CD4-positive, alpha-beta T cell treated with Interleukin-17A for 1 hour (primary cell): Measurements from ENCODE around the gene ANXA11.

Experiments used
- DNase-seq: peaks from one replicate; pipeline ENCODE4 v3.0.0-alpha.2; 2020

Gene ANXA11

DNA sequence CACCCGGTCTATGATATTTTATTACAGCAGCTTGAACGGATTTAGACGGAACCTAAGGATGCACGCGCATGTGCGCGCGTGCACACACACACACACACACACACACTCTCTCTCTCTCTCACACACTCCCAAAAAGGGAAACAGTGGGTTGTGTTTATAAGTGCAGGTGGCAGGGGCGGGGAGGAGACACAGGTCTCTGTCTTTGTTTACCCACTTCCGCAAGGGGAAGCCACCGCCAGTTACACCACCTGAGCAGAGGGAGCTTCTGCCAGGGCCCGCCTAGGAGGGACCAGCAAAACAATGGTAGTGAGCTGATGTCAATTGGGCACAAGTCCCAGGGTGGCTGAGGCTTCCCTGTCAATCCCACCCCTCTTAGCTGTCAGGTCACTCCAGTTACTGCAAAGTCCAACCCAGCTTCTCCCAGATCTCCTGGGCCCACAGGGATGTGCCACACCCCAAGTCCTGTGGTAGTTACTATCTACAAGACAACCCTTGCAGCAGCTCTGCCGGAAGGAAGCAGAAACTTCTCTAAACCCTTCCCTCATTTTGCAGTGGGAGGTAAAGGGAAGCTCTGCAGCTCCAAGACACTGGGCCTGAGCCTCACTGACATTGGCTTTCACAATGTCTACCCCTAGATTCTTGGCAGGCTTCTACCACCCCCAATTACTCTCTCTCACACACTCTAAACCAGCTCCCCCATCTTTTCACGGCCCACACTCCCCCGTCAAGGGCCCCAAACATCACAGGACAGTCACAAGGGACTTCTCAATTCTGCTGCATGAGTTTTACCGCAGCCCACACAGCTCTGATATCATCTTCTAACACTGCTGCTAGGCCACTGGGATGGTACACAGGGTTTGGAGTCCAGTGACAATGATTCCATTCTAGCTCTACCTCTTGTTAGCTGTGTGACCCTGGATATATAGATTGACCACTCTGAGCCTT lies 17.6 kb downstream of the ANXA11 start:
- peak; percentile 93 for DNase-seq

DNA sequence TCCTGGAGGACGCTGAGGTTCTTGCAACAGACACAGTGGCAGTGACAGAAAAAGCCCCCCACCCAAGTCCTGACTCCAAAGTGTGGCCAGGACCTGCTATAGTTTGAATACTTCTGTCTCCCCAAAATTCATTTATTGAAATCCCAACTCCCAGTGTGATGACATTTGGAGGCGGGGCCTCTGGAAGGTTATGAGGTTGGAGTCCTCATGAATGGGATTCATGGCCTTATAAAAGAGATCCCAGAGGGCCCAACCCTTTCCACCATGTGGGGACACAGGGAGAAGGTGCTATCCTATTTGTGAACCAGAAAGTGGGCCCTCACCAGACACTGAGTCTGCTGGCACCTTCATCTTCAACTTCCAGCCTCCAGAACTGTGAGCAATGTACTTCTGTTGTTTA lies 18.3 kb downstream of the ANXA11 start:
- DNase-seq = no peak

DNA sequence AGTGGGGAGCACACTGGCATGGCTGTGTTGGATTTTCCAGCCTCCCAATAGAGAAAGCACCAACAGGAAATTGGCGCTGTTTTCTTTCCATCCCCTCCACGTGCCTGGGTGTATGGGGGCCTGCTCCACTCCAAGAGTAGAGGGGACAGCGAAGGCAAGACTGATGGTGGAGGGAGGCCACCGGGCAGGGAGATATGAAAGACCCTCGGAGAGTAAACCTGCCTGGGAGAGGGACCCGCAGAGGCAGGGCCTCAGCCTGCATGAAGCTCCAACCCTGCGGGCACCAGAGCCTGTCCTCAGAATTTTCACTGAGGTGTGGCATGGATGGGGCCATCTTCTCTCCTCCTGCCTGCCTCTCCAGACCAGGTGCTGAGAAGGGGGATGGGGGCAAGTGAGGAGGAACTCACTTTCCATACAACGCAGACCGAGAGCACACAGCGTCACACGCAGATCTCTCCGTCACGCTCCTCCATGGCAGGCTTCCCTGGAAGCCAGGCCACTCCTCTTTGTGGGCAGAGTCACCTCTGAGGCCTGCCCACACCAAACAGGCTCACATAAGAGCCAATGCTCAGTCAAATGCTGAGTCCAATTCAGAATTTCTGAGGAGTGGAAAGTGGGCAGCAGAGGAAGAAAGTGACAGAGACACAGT lies 18.8 kb downstream of the ANXA11 start:
- no peak for DNase-seq

DNA sequence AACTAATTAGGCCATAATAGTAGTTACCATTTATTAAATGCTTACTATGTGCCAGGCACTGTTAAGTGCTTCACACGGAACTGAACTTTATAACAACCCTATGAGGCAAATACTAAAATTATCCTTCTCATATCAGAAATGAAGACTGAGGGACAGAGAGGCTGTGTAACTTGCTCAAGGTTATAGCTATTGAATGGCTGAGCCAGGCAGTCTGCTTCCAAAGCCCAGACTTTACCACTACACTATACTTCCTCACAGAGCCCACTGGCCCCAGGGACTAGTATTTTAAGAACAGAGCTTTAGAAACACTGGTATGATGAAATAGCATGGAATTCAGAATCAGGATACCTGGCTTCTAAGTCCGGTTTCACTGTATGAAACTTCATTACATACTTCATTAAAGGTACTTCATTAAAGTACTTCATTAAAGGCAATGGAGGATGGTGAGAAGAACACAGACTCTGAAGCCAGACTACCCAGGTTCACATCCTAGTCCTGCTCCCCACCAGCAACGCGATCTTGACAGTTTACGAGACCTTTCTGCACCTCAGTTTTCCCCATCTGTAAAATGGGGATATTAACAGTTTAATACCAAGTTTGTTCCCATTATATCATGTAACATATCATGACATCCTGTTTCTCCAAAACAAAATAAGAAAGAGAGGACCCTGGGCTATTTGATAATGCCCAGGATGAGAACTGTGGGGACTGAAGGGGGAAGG lies 19.6 kb downstream of the ANXA11 start:
- DNase-seq = no peak

DNA sequence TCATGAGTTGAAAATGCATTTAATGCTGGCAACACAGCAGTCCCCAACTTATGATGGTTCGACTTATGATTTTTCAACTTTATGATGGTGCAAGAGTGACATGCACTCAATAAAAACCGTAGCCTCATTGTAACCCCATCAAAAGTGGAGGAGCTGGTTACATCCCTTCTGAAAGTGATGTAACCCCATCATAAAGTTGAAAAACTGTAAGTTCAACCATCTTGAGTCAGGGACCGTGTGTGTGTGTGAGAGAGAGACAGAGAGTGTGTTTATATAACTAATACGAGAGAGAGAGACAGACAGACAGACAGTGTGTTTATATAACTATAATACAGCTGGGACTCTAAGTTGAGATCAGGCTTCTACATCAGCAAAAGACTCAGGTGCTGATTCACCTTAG lies 21.0 kb downstream of the ANXA11 start:
- DNase-seq = no peak

DNA sequence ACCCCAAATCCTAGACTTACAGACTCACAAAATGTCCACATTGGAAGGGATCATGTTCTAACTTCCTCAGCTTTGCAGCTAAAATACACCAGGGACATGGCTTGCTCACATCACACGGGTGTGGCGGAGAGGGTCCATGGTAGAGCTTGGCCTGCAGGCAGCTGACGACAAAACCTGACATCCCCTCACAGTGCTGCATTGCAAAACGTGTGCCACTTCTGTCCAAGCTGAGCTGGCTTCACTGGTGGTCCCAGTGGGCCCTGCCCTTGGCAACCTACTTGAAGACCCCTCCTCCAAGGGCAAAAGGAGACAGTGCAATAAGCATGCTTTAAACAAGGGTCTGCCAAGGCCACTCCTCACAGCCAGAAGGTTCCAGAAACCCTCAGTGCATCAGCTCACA lies 21.9 kb downstream of the ANXA11 start:
- no peak for DNase-seq

DNA sequence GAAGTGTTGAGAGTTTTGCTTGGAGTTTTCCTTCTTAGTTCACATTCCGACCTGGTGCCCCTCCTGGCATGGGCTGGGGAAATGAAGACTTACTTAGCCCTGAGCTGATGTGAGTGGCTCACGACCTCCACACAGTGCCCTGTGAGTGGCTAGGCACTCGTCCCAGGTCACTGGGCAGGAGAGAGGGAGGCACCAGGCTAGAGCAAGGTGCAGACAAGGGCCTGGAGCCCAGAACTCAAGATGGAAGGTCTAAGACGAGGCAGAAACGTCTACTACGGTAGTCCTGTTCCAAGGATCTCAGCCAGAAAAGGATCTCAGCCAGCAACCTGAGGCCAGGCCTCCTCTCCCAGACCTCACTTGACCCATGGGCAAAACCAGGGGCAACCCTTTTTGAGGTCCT lies 22.4 kb downstream of the ANXA11 start:
- no peak for DNase-seq

DNA sequence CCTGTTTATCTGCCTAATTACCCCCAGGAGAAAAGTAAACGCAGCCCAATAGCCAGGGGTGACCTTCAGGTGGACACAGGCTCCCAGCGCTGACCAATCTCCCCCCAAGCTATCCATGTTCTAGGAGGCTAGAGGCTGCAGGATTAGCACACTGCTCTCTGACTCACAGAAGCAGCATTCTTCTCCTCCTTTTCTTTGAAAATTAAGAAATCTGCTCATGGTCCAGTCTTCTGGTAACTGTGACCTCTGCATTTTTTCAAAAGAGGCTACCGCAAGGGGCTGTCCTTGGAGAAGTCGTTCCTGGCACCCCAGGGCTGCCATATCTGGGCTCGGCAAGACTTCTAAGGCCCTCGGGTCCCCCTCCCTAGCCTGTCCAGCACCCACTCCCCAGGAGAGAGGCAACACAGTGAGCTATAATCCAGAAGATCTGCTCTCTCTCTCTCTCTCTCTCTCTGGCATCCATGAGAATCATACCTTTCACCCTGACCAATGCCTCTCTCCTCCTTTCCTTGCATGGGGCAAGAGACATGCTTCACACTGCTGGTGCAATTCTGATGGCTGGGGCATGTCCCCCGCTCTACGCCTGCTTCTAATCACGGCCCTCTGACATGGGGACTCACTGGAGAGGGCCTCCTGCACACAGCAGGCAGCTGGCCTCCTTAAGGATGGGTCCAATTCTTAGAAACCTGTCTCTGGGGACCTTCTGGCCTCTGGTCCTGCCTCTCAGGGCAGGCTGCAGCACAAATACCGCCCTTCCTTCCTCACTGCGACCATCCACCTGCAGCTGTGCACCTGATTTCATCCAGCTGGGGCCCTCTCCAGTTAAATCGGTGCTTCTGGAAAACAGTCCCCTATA lies 27.3 kb downstream of the ANXA11 start:
- DNase-seq = no peak

DNA sequence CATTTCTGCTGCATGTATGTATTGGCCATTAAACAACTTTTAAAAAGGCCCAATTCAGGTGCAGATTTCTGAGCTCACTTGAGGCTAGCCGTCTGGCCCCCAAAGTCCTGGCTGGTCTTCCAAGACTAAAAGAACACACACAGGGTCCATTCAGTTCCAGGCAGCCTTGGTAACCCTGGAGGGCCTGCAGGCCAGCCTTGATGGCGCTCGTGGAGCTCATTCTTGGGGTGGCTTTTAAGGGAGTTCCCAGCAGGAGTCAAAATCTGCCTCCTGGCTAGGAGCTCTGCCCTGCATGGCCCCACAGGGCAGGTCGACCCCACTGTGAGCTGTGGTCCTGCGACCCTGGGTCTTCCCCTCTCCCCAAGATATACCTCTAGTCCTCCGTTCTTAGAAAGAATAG lies 28.8 kb downstream of the ANXA11 start:
- DNase-seq = no peak

DNA sequence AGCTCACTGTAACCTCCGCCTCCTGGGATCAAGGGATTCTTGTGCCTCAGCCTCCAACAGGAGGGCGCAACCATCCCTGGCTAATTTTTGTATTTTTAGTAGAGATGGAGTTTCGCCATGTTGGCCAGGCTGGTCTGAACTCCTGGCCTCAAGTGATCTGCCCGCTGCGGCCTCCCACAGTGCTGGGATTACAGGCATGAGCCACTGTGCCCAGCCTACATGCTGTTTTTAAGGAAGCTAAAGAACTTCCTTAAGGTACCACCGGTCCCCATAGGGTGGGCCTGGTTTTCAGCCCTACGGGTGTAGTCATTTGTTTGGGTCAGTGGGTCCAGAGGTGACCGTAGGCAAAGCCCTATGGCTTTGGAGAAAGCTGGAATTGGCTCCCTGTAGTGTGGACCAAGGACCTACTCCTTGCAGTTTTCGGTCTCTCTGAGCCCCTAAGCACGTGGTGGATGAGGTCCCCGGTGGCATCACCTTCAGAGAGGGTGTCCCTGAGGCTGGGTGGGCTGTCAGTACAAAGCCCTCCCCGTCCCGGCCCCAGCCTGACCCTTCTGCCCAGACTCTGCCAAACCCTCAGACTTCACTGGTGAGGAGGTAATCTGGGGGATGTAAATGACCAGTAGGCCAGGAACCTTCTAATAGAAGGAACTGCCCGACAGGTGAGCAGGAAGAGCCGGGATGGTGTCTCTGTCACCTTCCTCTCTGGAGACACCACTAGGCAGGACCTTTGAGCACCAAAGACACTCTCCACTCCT lies 30.5 kb downstream of the ANXA11 start:
- DNase-seq = no peak

DNA sequence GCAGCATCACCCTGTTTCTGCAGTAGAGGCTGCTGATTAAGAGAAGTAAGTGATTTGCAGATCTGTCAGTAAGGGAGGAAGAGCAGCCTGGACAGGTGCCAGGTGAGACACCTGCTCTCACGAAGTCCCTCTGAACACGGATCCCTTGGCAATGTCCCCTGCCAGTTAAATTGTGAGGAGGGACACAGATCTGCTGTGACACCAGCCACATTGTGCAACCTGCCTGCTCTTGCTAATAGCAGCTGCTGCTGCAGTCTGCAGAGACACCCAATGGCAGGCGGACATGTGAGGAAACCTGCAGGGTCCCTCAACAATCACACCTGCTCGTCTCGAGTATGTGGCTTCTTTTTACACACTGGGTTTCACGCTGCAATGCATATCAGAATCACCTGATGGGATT lies 31.9 kb downstream of the ANXA11 start:
- no peak for DNase-seq

DNA sequence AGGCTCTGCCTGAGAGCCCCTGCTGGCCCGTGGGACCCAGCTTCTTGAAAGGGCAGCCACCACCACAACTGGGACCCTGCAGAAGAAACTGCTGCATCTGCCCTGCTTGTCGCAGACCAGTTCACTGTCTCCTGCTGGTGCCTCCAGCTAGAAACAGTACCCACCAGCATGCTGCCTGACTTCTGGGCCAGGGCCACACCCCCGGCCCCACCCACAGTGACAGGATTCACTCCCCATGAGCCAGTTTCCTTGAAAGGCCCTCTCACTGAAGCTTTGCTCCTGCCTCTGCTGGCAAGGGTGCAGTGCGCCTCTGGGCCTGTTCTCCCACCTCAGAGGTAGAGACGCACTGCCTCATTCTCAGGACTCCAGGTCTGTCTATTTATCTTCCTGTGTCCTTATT lies 32.4 kb downstream of the ANXA11 start:
- DNase-seq = no peak

DNA sequence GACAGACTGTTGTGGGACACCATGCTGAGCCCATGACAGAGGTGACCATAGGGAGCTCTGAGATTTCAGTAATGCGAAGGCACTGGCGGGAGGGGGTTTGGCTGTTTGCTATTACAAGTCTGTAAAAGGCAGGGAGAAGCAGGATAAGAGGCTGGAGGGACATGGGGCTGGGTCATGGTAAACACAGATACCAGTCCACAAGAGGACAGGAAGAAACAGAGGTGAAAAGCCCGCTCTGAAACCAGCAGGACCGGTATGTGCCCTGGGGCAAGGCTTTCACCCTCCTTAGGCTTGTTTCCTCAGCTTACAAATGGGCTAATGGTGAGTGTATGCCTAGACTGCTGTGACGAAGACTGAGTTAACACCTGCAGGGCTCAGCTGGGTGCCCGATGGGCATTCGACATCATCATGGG lies 34.1 kb downstream of the ANXA11 start:
- DNase-seq = no peak

DNA sequence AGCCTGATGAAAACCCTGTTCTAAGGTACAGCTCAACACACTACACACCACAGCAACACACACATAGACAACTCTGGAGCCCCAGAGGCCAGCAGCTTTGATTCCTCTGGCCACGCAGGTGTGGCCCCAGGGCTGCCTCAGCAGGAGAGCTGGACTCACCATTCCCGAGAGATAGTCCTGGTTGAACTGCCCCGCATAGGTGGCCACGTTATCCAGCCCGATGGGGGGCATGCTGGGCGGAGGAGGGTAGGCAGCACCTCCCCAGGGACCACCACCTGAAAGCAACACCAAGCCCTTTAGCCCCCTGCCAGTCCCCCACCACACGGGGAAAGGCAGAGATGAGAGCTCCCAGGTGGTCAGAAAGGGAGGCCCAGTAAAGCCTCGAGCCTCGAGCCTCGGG lies 34.7 kb downstream of the ANXA11 start:
- DNase-seq = no peak

DNA sequence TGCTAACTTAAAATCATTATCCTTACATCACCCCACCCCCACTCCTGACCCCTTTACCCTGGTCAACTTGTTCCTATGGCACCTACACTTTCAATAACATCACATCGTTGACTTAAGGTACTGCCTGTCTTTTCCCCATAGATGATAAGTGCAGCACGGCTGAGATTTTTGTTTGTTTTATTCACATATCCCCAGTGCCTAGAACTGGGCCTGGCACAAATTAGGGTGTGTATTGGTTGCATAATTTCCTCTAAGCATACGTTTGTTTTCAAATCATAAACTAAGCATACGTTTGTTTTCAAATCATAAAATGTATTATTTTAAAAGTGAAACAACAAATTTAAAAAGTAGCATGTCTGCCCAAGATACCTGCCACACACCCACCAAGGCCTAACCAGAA lies 35.3 kb downstream of the ANXA11 start:
- no peak for DNase-seq

DNA sequence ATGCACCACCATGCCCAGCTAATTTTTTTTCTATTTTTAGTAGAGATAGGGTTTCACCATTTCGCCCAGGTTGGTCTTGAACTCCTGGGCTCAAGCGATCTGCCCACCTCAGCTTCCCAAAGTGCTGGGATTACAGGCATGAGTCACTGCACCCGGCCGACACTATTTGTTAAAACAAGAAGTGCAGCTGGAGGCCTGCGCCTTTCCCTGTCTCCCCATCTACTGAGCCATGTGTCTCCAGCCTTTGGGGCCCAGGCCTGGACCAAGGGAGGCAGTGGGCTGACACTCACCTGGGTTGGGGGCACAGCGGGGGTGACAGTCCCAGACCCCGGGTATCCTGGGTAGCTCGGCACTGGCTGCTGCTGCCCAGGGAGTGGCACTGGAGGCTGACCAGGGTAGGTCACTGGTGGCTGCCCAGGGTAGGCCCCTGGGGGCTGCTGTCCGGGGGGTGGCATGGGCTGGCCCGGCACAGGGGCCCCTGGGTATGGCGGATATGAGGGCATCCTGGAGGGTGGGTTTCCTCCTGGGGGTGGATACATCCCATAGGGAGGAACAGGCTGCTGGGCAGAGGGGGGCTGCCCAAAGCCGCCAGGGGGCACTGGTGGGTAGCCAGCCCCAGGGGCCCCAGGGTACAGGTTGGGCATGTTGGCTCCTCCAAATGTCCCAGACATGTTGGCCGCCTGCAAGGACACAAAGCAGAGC lies 36.5 kb downstream of the ANXA11 start:
- peak; percentile 32 for DNase-seq

DNA sequence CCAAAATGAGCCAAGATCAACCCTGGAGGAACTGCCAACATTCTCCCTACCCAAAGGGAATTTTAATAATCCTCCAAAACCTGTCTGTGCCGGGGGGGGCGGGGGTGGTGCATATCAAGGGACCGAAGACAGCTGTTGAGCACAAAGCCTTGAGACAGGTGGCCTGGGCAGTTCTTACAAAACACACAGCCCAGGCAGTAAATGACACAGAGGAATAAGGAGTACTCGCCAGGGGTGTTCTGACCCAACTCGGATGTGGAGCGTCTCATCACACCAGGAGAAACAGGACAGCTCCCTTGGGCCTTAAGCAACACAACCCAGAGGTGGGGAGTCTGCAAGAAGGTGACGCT lies 37.2 kb downstream of the ANXA11 start:
- DNase-seq = no peak

DNA sequence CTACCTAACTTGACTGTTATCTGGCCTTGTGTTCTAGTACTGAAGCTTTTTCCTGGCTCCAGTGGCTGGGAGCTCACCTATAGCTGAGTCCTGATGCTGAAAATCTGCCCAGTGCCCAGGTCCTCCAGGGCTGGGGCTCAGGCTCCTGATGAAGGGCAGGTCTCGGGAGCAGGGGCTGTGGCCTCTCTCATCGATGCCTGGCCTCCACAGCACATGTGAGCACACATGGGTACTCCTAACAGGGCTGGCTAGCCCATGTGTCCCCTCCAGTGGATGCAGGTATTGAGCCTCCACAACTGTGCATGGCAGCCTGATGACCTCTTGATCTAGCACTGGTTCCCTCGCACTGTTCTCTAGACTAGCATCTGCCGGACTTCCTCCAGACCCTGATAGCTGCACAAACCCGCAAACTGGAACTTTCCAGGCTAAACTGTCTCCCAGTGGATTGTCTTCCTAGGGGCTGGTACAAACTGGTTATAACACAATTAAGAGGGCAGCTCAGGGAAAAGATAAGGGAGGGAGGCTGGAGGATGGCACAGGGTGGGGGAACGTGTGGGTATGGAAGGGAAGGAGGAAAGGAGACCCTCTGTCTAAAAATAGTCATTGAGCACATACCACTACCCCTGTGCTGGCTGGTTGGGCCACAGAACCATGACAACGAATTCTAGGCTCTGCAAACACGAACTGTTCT lies 37.7 kb downstream of the ANXA11 start:
- no peak for DNase-seq

DNA sequence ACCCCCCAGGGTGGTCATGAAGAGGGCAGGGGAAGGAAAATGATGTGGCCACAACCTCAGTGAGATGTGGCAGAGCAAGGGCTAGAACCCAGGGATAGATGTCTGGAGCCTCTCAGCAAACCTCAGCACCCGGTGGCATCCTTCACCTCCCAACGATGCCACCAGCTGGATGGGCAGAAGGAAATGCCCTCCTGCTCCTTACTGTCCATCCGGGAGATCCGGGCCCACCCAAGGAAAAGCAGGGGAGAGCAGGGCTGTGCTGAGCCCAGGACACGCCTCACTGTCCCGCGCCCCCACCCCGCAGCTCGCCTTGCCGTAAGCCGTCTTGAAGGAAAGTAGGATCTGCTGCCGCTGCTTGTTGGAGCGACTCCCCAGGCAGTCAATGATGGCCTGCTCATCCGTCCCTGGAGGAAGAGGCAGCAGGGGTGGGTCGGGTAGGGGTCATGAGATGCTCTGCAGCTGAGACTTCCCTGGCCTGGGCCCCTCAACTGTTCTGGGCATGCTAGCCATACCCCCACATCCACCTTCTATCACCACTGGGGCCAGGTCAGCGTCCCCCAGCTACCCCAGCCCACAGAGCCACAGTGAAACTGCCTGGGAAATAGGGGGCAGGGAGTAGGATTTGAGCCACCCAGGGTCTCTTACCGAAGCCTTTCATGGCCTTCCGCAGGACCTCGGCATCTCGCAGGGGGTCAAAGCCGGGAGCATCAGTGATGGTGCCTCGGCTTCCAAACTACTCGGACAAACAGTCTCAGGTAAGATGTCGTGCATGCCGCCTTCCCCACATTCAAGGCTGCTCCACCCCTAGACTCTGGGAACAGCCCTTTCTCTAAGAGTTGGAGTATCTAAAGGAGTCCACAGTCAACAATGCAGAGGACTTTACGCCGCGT lies 38.5 kb downstream of the ANXA11 start:
- DNase-seq = no peak

DNA sequence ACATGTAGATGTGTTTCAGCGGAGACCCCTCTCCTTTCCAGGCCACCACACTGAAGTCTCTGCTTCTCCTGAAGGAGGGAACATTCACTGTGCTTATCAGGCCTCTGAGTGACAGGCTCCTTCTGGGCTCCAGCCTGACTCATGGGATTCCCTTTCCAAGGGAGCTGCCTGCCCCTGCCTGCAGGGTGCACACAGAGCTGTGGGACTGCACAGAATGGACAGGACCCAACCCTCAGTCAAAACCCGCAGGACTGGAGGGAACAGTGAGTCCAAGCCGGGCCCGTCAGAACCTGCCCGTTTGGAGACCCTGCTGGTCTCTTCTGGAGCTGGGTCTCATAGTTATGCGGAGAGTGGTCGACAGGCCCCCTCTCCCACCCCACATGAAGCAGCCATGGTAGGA lies 40.2 kb downstream of the ANXA11 start:
- DNase-seq = no peak
